ENCODE measurements around the gene FUT7.
A peak's percentile ranks its signal among the peaks of the same experiment; 100 is the strongest.

Gene FUT7

DNA sequence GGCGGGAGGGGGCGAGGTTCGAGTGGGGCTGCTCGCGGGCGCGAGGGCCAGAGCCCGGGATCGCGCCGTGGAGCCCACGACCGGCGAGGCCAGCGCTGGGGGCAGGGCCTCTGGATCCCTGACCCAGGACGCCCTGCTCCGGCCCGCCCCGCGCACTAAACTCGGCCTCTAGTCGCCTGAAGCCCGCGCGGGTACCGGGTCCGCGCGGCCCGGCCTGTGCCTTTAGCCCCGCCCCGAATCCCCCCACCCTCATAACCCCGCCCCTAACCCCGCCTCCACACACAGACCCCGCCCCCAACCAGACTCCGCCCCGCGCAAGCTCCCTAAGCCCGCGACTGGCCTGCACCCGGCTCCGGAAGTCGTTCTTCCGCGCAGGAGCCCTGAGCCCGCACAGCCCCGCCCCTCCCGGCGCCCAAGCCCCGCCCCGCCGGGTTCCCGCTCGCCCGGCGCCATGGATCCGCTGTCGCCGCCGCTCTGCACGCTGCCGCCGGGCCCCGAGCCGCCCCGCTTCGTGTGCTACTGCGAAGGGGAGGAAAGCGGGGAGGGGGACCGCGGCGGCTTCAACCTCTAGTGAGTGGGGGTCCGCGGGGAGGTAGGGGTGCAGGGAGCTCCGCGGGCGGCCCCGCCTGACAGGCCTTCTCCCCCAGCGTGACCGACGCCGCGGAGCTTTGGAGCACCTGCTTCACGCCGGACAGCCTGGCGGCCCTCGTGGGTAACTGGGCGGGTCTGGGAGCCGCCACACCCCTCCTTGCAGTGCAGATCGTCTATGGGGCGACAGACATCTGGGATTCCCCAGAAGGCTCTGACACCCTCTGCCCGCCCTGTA lies 39.7 kb downstream of the FUT7 start, which contains the start of gene PAXX:
Gene PAXX, plus strand, starts transcription at position 430 of the 826 bp plus-strand sequence. Its CDS starts 22 bp downstream, at position 452.
- H3K4me3 ChIP-seq (ENCODE audit: low read depth, low read length), result peak within 1 kb of the TSS; percentile 69
- TF ChIP-seq, protein P1, sequence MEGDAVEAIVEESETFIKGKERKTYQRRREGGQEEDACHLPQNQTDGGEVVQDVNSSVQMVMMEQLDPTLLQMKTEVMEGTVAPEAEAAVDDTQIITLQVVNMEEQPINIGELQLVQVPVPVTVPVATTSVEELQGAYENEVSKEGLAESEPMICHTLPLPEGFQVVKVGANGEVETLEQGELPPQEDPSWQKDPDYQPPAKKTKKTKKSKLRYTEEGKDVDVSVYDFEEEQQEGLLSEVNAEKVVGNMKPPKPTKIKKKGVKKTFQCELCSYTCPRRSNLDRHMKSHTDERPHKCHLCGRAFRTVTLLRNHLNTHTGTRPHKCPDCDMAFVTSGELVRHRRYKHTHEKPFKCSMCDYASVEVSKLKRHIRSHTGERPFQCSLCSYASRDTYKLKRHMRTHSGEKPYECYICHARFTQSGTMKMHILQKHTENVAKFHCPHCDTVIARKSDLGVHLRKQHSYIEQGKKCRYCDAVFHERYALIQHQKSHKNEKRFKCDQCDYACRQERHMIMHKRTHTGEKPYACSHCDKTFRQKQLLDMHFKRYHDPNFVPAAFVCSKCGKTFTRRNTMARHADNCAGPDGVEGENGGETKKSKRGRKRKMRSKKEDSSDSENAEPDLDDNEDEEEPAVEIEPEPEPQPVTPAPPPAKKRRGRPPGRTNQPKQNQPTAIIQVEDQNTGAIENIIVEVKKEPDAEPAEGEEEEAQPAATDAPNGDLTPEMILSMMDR (IDR thresholded peaks at IDR 0.05; ENCODE audit: borderline replicate concordance, insufficient read depth, low read depth, low read length), result no peak

DNA sequence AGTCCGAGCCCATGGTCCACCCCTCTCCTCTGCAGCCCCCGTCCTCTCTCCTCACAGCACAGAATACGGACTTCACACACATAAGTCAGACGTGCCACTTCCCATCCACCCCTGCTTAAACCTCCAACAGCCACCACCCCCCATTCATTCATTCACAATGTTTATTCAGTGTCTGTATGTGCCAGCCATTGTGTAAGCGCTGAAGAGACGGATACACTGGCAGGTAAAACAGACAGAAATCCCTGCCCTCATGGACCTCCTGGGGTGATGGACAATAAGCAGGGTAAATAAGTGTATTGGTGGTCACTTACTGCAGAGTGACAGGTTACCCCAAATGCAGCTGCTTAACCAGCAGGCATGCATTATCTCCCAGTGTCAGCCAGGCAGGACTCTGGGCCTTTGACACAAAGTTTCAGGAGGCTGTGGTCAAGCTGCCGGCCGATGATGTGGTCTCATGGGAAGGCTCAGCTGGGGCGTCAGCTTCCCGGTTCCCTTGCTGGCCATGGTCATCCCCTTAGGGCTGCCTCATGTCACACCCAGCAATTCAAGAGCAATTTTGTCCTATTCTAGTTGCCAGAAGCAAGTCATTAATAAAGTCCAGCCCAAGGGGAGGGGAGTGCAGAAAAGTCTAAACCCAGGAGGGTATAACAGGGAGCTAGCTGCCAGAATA lies 41.5 kb downstream of the FUT7 start:
- TF ChIP-seq, protein P1 (IDR thresholded peaks at IDR 0.05; ENCODE audit: borderline replicate concordance, insufficient read depth, low read depth, low read length), result no peak
- no peak overlapping the region for H3K4me3 ChIP-seq (ENCODE audit: low read depth, low read length)

DNA sequence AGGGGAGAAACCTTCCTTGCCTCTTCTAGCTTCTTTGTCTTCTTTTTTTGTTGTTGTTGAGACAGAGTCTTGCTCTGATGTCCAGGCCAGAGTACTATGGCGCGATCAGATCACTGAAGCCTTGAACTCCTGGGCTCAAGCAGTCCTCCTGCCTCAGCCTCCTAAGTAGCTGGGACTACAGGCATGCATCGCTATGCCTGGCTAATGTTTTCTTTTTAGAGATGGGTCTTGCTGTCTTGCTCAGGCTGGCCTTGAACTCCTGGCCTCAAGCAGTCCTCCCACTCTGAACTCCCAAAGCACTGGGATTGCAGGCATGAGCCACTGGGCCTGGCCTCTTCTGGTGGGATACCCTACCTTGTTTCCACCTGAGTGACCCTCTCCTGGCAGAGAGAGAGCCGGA lies 43.0 kb downstream of the FUT7 start:
- no peak overlapping the region for H3K4me3 ChIP-seq (ENCODE audit: low read depth, low read length)
- TF ChIP-seq, protein P1 (IDR thresholded peaks at IDR 0.05; ENCODE audit: borderline replicate concordance, insufficient read depth, low read depth, low read length), result no peak

DNA sequence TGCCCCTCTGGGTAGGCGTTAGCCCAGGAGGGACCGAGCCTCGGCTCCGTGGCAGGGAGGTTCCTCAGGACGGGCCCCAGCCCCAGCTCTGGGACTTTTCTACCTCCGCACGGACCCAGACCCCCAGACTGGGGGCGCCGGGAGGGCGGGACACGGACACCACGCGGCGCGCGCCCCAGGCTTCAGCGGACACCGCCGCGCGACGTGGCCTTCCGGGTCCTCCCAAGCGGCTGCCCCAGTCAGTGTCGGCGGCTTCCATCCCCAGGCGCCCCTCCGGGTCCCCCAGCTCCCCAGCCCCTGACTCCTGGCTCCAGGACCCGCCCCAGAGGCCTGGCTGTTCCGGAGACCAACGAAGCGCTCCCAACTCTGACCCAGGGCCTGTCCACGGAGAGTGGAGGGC lies 46.0 kb downstream of the FUT7 start:
- no peak overlapping the region for H3K4me3 ChIP-seq (ENCODE audit: low read depth, low read length)
- TF ChIP-seq, protein P1 (IDR thresholded peaks at IDR 0.05; ENCODE audit: borderline replicate concordance, insufficient read depth, low read depth, low read length), result no peak

DNA sequence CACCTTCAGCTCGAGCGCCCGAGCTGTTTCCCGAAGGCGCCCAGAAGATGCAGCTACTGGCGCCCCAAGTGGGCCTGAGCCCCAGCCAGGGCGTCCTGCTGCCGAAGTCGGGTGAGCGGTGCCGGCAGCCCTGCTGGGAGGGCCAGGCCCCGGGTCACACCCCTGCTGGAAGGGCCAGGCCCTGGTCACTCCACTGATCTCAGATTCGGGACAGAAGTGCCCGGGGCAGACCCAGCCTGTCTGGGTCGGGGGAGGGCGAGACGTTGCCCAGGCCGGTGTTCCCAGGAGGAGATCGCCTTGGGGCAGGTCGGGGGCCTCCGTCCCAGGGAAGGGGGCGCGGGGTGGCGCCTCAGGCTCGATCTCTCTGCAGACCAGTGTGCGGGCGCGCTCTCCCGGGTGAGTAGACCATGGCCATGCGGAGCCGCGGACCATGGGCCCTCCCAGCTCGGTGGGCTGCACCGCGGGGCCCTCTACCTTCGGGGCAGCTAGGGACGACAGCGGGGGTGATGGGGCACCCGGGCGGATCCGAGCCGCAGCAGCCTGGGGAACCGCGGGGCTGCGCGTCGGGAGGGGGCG lies 46.8 kb downstream of the FUT7 start:
- no peak overlapping the region for H3K4me3 ChIP-seq (ENCODE audit: low read depth, low read length)
- TF ChIP-seq, protein P1 (IDR thresholded peaks at IDR 0.05; ENCODE audit: borderline replicate concordance, insufficient read depth, low read depth, low read length), result no peak

DNA sequence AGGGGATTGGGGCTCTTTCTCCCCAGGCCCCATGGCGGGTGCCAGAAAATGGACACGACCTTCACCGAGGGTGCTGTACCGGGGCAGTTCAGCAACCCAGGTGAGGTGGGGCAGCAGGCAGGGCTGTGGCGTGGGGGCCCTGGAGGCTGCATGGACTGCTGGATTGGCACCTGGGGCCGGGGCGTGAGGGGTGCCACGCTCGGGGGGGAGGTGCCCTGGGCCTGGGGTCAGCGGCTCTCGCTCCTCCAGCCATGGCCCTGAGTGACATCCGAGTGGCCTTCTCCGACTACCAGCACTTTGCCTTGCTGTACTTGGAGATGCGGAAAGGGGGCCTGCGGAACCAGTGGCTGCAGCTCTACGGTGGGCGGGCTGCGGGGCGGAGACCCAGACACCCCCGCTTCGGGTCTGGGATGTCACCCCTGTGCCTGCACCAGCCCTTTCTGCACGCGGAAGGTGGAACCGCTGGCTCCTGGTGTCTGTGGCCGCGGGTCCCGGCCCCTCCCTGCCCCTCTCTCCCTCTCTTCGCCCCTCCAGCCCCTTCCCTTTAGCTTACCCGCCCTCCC lies 47.3 kb downstream of the FUT7 start:
- TF ChIP-seq, protein P1 (IDR thresholded peaks at IDR 0.05; ENCODE audit: borderline replicate concordance, insufficient read depth, low read depth, low read length), result no peak
- H3K4me3 ChIP-seq (ENCODE audit: low read depth, low read length), result no peak overlapping the region
